HG03159 (cell line): Measurements from ENCODE around the gene EYA2.

Experiments
- ATAC-seq: cut with Tn5 transposase; IDR thresholded peaks from one replicate; pipeline ENCODE4 v1.9.1; 2021; ENCODE audit warnings: mild to moderate bottlenecking, moderate library complexity; ENCODE audit not compliant: unreplicated experiment

Gene EYA2

GRCh38 chr20:47133809-47134456, 239.3 kb downstream of the EYA2 start:
- no peak for ATAC-seq

GRCh38 chr20:47136782-47137181, 242.1 kb downstream of the EYA2 start:
- ATAC-seq: no peak

- ATAC-seq: no peak
Measured at GRCh38 chr20:47137231-47137870, 242.7 kb downstream of the EYA2 start.

- no peak for ATAC-seq
Measured at GRCh38 chr20:47139934-47140535, 245.4 kb downstream of the EYA2 start.

DNA sequence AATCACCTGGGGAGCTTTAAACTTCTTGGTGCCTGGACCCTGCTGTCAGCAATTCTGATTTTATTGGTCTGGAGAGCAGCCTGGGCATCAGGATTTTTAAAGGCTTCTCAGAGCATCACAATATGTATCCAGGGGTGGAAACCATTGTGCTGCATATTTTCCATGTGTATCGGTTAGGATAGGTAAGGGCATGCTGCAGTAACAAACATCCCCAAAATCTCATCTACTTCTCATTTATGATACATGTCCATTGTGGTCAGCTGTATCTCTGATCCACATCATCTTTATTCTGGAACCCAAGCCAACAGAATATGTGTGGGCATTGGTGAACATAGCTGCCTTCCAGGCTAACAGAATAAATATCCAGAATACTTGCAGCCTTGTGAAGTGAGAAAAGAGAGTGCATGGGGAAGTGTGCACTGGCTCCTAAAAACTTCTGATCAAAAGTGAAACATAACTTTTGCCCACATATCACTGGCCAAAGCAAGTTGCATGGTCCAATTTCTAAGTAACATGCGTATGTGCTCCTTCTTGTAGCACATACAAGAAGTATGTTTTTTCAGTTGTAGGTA, 246.8 kb downstream of the EYA2 start:
- ATAC-seq: no peak

DNA sequence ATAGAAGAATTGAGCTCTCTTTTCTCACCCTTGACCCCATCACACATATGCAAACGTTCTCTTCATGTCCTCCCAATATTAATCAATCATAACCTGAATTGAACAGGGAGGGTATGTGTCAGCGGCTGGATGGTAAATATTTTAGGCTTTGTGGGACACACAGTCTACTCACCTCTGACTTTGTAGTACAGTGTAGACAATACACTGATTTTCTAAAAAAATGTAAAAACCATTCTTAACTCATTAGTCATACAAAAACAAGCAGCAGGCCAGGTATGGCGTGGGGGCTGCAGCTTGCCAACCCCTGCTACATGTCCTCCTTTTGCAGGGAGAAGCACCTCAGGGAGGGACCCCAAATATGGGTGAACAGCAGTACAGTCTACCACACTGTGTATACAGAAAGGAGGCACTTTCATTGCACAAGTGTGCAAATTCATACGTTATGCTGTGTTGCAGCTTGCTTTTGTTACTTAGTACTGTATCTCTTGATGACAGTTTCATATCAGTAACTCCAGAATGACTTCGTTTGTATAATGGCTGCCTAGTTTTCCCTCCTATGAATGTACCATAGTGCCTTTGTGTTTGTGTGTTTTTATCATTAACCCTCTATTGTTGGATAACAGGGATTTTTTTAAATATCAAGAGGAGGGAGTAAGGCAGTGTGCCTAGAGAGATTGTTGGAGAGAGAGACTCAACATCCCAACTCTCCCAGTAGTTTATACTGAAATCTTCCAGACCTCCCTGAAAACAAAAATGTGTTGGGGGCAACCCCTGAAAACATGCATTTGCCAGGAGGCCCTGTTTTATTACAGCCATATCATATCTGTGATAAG, 247.5 kb downstream of the EYA2 start:
- no peak for ATAC-seq

- ATAC-seq: no peak
Measured at GRCh38 chr20:47142774-47143170, 248.1 kb downstream of the EYA2 start.

- no peak for ATAC-seq
Measured at GRCh38 chr20:47143657-47144056, 249.0 kb downstream of the EYA2 start.

DNA sequence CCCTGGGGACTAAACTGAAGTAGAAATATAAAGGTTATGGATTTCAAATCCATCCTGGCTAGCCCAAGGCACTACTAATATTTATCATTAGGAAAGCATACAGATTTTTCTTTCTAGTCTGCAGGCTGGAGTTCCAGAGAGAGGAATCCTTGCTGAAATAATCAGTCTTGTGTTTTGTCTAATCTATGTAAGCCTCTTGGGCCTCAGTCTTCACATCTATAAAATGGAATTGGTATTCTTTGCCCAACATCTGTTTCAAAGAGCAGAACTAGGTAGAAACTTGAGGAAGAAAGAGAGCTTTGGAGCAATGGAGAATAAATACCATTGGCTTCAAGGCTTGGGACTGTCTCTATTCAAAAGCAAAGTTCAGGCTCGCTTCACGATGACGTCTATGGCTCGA, 249.8 kb downstream of the EYA2 start:
- ATAC-seq: no peak

DNA sequence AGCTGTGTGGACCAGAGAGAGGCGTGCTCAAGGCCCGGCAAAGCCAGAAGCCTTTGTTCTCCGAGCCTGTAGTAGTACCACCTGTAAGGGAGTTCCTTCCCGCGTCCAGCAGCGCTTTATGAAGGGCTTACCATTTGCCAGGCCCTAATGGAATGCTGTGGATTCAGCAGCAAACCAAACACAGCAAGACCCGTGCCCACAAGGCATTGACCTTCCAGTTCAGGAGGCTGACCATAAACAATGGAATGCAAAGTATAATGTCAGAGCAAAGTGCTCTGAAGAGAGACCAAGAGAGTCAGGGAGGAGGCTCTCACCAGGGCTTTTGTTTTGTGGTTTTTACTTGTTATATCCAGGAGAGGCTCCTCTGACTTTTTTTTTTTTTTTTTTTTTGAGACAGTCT, 252.0 kb downstream of the EYA2 start:
- no peak for ATAC-seq

DNA sequence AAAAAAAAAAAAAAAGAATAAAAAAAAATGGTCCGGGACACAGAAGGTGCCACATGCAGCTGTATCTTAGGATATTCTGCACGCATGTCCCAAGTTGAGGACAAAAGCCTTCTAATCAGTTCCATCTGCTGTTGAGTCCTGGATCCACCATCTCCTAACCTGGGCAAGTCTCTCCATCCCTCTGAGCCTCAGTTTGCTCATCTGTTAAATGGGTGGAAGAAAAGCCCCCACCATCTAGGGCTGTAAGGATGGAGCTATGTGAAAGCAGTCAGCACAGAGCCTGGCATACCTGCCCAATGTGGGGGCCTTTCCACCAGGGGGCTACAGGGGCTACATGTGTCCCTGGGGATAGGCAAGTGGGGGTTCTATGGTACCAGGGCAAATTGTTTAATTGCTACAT, 253.4 kb downstream of the EYA2 start:
- no peak for ATAC-seq

DNA sequence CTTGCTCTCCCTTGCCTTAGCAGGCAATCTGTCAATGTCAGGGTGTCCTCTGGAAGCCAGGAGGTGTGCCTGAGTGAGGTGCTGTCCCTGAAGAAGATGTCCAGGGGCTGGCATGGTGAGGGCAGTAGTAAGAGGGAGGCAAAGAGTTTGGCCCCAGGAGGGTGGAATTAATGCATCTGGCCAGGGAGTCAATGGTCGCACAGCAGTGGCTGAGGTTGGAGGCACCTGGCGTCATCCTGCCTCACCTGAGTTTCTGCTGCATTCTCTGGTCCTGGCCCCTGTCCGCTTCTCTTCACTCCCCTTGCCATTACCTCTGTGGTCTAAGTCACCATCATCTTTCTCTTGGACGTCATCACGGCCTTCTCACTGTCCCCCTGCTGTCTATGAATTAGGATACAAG, 255.3 kb downstream of the EYA2 start:
- no peak for ATAC-seq

DNA sequence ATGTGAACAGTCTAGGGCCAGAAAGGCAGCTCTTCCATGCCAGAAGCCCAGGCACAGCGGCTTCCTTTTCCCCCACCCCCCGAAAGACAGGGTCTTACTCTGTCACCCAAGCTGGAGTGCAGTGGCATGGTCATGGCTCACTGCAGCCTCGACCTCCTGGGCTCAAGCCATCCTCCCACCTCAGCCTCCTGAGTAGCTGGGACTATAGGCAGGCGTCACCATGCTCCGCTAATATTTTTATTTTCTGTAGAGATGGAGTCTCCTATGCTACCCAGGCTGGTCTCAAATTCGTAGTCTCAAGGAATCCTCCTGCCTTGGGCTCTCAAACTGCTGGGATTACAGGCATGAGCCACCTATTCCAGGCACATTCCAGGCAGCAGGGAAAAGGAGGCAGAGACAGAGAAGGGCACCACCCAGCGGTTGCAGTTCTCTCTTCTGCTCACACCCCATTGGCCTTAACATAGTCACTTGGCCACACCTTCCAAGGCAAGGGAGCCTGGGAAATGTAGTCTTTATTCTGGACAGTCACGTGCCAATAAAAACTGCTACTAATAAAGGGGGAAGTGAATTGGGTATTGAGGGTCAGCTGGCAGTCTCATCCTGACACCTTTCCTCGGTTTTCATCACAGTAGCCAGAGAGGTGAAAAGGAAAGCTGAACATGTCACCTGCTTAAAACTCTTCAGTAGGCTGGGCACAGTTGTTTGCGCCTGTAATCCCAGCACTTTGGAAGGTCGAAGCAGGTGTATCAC, 255.9 kb downstream of the EYA2 start:
- ATAC-seq: no peak

- ATAC-seq: no peak
Measured at GRCh38 chr20:47152068-47152467, 257.4 kb downstream of the EYA2 start.

GRCh38 chr20:47154089-47154488, 259.4 kb downstream of the EYA2 start:
- ATAC-seq: no peak

DNA sequence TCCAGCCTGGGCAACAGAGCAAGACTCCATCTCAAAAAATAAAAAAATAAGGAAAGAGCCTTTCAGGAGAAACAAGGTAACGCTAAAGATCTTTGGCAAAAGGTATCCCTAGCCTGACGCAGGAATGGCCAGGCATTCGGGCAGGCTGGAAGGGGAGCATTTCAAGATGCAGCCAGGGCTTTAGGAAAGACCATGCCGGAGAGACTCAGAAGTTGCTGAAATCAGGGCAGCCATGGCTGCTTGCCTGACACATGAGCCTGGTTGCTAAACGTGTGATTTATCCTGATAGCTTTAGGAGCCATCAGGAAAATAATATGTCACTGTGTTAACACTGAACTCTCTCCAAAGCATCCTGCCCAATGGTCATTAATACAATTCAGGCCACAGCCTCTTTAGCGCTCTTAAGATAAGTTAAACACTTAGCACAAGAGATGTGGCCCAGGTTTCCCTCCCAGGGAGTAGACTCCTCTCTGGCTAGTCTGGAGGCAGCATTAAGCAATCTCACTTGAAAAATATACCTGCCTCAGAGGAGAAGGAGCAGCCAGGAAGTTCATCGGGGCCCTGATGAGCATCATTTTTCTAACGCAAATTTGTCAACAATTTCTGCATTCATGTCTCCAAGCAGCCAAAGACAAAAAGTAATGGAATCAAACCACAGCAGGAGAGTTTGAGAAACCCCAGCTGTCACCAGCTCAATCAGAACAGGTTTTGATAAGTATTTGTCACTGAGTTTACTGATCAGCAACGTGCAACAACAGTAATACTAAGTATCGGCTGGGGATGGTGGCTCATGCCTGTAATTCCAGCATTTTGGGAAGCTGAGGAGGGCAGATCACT, 261.9 kb downstream of the EYA2 start:
- ATAC-seq: no peak

- no peak for ATAC-seq
Measured at GRCh38 chr20:47159166-47159565, 264.5 kb downstream of the EYA2 start.

DNA sequence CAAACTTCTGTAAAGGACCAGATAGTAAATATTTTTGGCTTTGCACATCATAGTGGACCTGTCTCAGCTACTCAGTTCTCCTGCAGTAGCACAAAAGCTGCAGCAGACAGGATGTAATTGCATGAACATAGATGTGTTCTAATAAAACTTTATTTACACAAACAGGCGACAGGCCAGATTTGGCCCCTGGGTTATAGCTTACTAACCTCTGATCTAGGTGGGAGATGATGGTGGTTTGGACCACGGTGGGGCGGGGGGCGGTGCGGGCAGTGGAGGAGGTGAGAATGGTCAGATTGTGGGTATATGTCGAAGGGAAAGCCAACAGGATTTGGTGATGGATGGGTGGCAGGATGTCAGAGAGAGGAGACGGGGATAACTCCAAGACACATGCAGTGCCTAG, 265.6 kb downstream of the EYA2 start:
- ATAC-seq: no peak

DNA sequence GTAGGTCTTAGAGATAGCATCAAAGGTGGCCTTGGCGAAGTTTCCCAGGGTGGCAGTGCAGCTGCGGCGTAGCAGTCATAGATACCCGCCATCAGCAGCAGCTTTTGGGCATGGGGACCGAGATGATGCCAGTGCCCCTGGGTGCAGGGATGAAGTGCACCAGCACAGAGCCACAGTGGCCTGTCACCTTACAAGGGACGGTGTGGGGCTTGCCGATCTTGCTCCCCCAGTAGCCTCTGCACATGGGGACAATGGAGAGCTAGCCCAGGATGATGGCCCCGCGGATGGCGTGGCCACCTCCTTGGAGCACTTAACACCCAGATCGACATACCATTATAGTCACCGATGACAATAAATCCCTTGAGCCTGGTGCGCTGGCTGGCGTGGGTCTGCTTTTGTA, 266.3 kb downstream of the EYA2 start:
- no peak for ATAC-seq

DNA sequence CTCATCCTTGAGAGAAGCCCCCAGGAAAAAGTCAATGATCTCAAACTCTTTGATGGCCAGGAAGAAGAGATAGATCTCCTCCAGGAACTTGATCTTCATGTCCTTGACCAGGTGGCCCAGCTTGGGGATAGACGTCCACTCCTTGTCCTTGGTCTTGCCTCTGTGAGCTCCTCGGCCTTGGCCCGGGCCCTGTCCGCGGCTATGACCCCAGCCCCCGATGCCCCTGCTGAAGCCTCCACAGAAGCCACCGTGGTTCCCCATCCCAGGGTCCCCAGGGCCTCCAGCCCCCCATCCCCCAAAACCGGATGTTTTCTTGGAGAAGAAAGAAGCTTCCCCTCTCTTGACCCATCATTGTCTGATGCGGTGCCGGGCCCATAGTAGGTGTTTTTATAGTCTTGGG, 266.8 kb downstream of the EYA2 start:
- ATAC-seq: no peak
